Gastroesophageal sphincter (tissue), 4 donors: ENCODE results near the gene RAB13. TPM values are rescaled to one million over a fixed set of nuclear protein-coding genes. Genes with fewer than 3 reads are reported as not detected.

ENCODE experiments used
- ATAC-seq: fragments of 150-250 bp; one replicate; pipeline ENCODE4 v1.9.1; 2016; ENCODE audit warnings: mild to moderate bottlenecking, moderate library complexity
- H3K27ac ChIP-seq, 4 donors: fragments of 200-600 bp; sonication (generic) in 3 of 4; 1 replicate in 3 of 4; 2 replicates in 1 of 4; pipeline ENCODE4 v1.5.1; 2016 to 2019
- H3K27me3 ChIP-seq: fragments of 200-600 bp; sonication (generic); one replicate; pipeline ENCODE4 v1.5.1; 2019
- H3K36me3 ChIP-seq, 2 donors: fragments of 200-600 bp; sonication (generic); one replicate each; pipeline ENCODE4 v1.5.1; 2019; ENCODE audit warnings: control low read depth in 1 of 2
- H3K4me1 ChIP-seq, 3 donors: fragments of 200-600 bp; sonication (generic); 1 replicate in 2 of 3; 2 replicates in 1 of 3; pipeline ENCODE4 v1.5.1; 2016 to 2019; ENCODE audit warnings: control low read depth in 2 of 3
- H3K4me3 ChIP-seq, 2 donors: fragments of 200-600 bp; sonication (generic); one replicate each; pipeline ENCODE4 v1.5.1; 2019; ENCODE audit warnings: mild to moderate bottlenecking in 1 of 2, moderate library complexity in 1 of 2
- H3K9me3 ChIP-seq, 3 donors: fragments of 200-600 bp; sonication (generic); one replicate each; pipeline ENCODE4 v1.5.1; 2017 to 2019; ENCODE audit warnings: control low read depth in 2 of 3
- CTCF ChIP-seq, 4 experiments: fragments of 200-600 bp in 2 of 4; fragments of 450-650 bp in 2 of 4; sonication (generic) in 1 of 4; IDR thresholded peaks; one replicate each; pipeline ENCODE4 v1.5.1; 2017 to 2019; ENCODE audit warnings: antibody characterized with exemption in 4 of 4, mild to moderate bottlenecking in 2 of 4, moderate library complexity in 2 of 4
- EP300 ChIP-seq: sonication (generic); formaldehyde crosslinking; IDR thresholded peaks from one replicate; pipeline ENCODE4 v1.6.1; 2017; ENCODE audit warnings: antibody characterized with exemption, mild to moderate bottlenecking
- POLR2A ChIP-seq, 2 donors: fragments of 450-650 bp; IDR thresholded peaks; one replicate each; pipeline ENCODE4 v1.6.1; 2017; ENCODE audit warnings: antibody characterized with exemption in 2 of 2, mild to moderate bottlenecking in 2 of 2, moderate library complexity in 1 of 2
- POLR2AphosphoS5 ChIP-seq: sonication (generic); formaldehyde crosslinking; IDR thresholded peaks from one replicate; pipeline ENCODE4 v1.6.1; 2017; ENCODE audit warnings: antibody characterized with exemption
- WGBS, 2 donors: methylation state at CpG; one replicate each; pipeline ENCODE4 v1.1.5; 2018; ENCODE audit warnings: low coverage in 1 of 2; 5-methylcytosine and 5-hydroxymethylcytosine counted together
- small RNA-seq, 4 donors: library from RNA; depleted of rRNA; stranded (forward); fragments of <200 nt; gene quantifications; one replicate each; pipeline ENCODE3, GENCODE V24; 2016
- total RNA-seq, 4 donors: library from RNA; depleted of rRNA; stranded (reverse); fragments of >200 nt; gene quantifications; one replicate each; pipeline ENCODE4 v1.1.0, GENCODE V29; 2016

The RAB13 gene
- total RNA-seq, 4 donors from 2014 or later, result 43.6 to 50.7 (median 48.9) TPM

DNA sequence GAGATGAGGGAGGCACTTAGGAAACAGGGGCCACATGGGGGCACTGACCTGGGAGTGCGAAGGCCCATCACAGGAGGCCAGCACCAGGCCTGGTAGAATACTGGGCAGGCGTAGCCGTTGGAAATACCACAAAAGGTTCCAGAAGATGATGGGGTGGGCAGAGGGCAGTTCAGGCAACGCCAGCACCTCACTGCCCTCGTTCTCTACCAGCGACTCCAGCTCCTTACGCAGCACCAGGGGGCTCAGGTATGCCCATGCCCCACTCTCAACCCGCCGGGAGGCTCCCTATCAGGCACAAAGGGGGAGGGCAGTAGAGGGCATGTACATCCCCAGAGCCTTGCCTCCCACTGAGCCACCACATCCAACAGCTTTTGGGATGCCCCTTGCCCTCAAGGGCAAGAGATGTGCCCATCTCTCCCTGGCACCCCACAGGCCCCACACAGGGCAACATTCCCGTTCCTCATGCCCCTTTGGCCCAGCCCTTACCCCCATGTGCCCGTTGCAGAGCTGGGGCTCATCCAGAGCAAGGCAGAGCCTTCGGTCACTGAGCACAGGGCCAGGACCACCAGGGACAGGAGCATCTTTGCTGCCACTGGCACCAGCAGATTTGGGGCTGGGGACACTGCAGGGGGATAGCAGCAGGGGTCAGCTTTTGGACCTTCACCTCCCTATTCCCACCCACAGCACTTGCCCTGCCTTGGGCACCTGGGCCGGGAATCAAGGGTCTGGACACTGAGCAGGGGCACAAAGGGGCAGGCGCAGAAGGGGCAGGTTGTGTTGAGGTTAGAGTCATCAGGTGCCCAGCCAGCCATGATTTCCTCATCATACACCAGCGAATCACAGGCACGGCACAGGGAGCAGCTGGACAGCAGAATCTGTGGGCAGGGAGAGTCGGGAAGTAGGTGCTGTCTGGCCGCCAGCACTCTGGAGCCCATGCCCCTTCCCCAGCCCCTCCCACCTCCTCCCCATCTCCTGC is 53.7 kb downstream of the RAB13 start:
- TF ChIP-seq CTCF (IDR thresholded peaks at IDR 0.05) (no peak), POLR2A (IDR thresholded peaks at IDR 0.05) (no peak), EP300 (no peak), POLR2AphosphoS5 (no peak)
- Histone ChIP-seq H3K4me1 (peaks cover 0 to 12% (median 0%) of the 10 kb centered on the region in 3 donors), H3K27ac (no peak overlapping the region), H3K9me3 (no peaks in the 10 kb centered on the region), H3K4me3 (no peak overlapping the region), H3K36me3 (peaks cover 0 to 86% of the 10 kb centered on the region in 2 donors), H3K27me3 (no peaks in the 10 kb centered on the region)
- no peak for ATAC-seq
- 87 to 93% methylated on average over 3 to 5 of the region's 18 CpGs for WGBS, 2 donors

Small RNA genes lying within 50 kb of the gene (small RNA-seq; reads per million reads assigned to genes)
- 0 to 0.38 (median 0) reads per million in 4 donors for gene MIR6737

Other genes with a start within 250 kb of the RAB13 start
- 10 to 100 TPM; 18.8 to 30.7 (median 21.6) TPM for gene SLC27A3, start 210.9 kb downstream of the RAB13 start, total RNA-seq
- 10 to 100 TPM; 18.4 to 30.8 (median 23.8) TPM for gene GATAD2B, start 63.4 kb downstream of the RAB13 start, total RNA-seq
- gene DENND4B, start 39.6 kb downstream of the RAB13 start, total RNA-seq, result 10 to 100 TPM; 10.2 to 46.5 (median 32.3) TPM
- gene CRTC2, start 27.7 kb downstream of the RAB13 start, total RNA-seq, result 10 to 100 TPM; 13.9 to 21.2 (median 15.6) TPM
- gene SLC39A1, start 22.8 kb downstream of the RAB13 start, total RNA-seq, result 100 to 1,000 TPM in 3 of 4 donors, 10 to 100 TPM in 1; 64.8 to 115 (median 106) TPM
- gene CREB3L4, start 18.4 kb downstream of the RAB13 start, total RNA-seq, result 10 to 100 TPM in 1 of 4 donors, 1 to 10 TPM in 3; 5.1 to 10.4 (median 6.8) TPM
- 100 to 1,000 TPM; 158 to 193 (median 180) TPM for gene JTB, start 8.7 kb downstream of the RAB13 start, total RNA-seq
- 1,000 to 10,000 TPM in 3 of 4 donors, 100 to 1,000 TPM in 1; 990 to 4,016 (median 2,721) TPM for gene RPS27, start 4.4 kb upstream of the RAB13 start, total RNA-seq
- gene NUP210L, start 168.7 kb upstream of the RAB13 start, total RNA-seq, result not detected
- 100 to 1,000 TPM in 3 of 4 donors, 10 to 100 TPM in 1; 95.9 to 275 (median 151) TPM for gene TPM3, start 205.8 kb upstream of the RAB13 start, total RNA-seq
- gene CFAP141, start 220.0 kb upstream of the RAB13 start, total RNA-seq, result not detected
- 10 to 100 TPM; 71.6 to 79.9 (median 75.1) TPM for gene UBAP2L, start 234.6 kb upstream of the RAB13 start, total RNA-seq